Progenitor cell of endocrine pancreas (in vitro differentiated cells): ENCODE results near the gene HS3ST3B1. TPM values are rescaled to one million over a fixed set of nuclear protein-coding genes. Genes with fewer than 3 reads are reported as not detected.

Experiments
- DNase-seq: peaks from one replicate; pipeline ENCODE4 v3.0.0; 2021; ENCODE audit warnings: low spot score; ENCODE audit not compliant: unreplicated experiment
- H3K27ac Mint-ChIP-seq: 2 replicates; pipeline ENCODE4 v1.8.0; 2021; ENCODE audit warnings: mild to moderate bottlenecking, moderate library complexity, mixed read lengths
- H3K27me3 Mint-ChIP-seq: 2 replicates; pipeline ENCODE4 v1.8.0; 2021; ENCODE audit warnings: mixed read lengths
- H3K36me3 Mint-ChIP-seq: 2 replicates; pipeline ENCODE4 v1.8.0; 2022; ENCODE audit warnings: mixed read lengths; ENCODE audit not compliant: insufficient read depth
- H3K4me1 Mint-ChIP-seq: 2 replicates; pipeline ENCODE4 v1.8.0; 2021; ENCODE audit warnings: low read depth, mixed read lengths
- H3K4me3 Mint-ChIP-seq: 2 replicates; pipeline ENCODE4 v1.8.0; 2021; ENCODE audit warnings: low read depth, mild to moderate bottlenecking, moderate library complexity, mixed read lengths
- H3K9me3 Mint-ChIP-seq: 2 replicates; pipeline ENCODE4 v1.8.0; 2021; ENCODE audit warnings: low read depth, mixed read lengths
- CTCF ChIP-seq: fragments of 200-600 bp; sonication (generic); IDR thresholded peaks from one replicate; pipeline ENCODE4 v1.5.0; 2021; ENCODE audit warnings: antibody characterized with exemption, mild to moderate bottlenecking; ENCODE audit not compliant: unreplicated experiment
- total RNA-seq: library from RNA; stranded (reverse); gene quantifications from 2 replicates; pipeline ENCODE4 v1.2.1, GENCODE V29; 2021

The HS3ST3B1 gene
- total RNA-seq, 1 donor from 2014 or later, result 16.7 TPM

GRCh38 chr17:14346801-14347200, 45.9 kb downstream of the HS3ST3B1 start:
- no peaks in the 10 kb centered on the region for H3K27me3 Mint-ChIP-seq
- peaks cover 3% of the 10 kb centered on the region for H3K4me1 Mint-ChIP-seq
- H3K4me3 Mint-ChIP-seq, result no peak overlapping the region
- H3K9me3 Mint-ChIP-seq, result no peaks in the 10 kb centered on the region
- no peak for DNase-seq
- no peak overlapping the region for H3K27ac Mint-ChIP-seq
- peaks cover 12% of the 10 kb centered on the region for H3K36me3 Mint-ChIP-seq
- TF ChIP-seq CTCF, result no peak

- Mint-ChIP-seq H3K4me1 (peaks cover 5% of the 10 kb centered on the region), H3K4me3 (no peak overlapping the region), H3K27me3 (no peaks in the 10 kb centered on the region), H3K36me3 (peaks cover 6% of the 10 kb centered on the region), H3K9me3 (no peaks in the 10 kb centered on the region), H3K27ac (no peak overlapping the region)
- DNase-seq, result no peak
- no peak for TF ChIP-seq CTCF
Measured at GRCh38 chr17:14351493-14351892, 50.6 kb downstream of the HS3ST3B1 start.

- Mint-ChIP-seq H3K4me1 (peaks cover 5% of the 10 kb centered on the region), H3K36me3 (peaks cover 4% of the 10 kb centered on the region)
- TF ChIP-seq CTCF, result no peak
Measured at GRCh38 chr17:14352136-14352535, 51.3 kb downstream of the HS3ST3B1 start.

GRCh38 chr17:14353861-14354474, 53.1 kb downstream of the HS3ST3B1 start:
- Mint-ChIP-seq H3K4me3 (no peak overlapping the region), H3K4me1 (peaks cover 5% of the 10 kb centered on the region), H3K36me3 (peaks cover 1% of the 10 kb centered on the region), H3K27ac (no peak overlapping the region), H3K9me3 (no peaks in the 10 kb centered on the region), H3K27me3 (no peaks in the 10 kb centered on the region)
- TF ChIP-seq CTCF, result no peak
- no peak for DNase-seq

More at GRCh38 chr17:14352136-14352535, 51.3 kb downstream of the HS3ST3B1 start:
- Mint-ChIP-seq H3K9me3 (no peaks in the 10 kb centered on the region), H3K27me3 (no peaks in the 10 kb centered on the region), H3K4me3 (no peak overlapping the region), H3K27ac (no peak overlapping the region)
- DNase-seq, result no peak

GRCh38 chr17:14354807-14355206, 53.9 kb downstream of the HS3ST3B1 start:
- no peak for DNase-seq
- no peaks in the 10 kb centered on the region for H3K9me3 Mint-ChIP-seq
- H3K27me3 Mint-ChIP-seq, result peaks cover 8% of the 10 kb centered on the region
- no peak overlapping the region for H3K27ac Mint-ChIP-seq
- H3K4me1 Mint-ChIP-seq, result peaks cover 5% of the 10 kb centered on the region
- no peak overlapping the region for H3K4me3 Mint-ChIP-seq
- H3K36me3 Mint-ChIP-seq, result peaks cover 1% of the 10 kb centered on the region
- TF ChIP-seq CTCF, result no peak
